Thymus (tissue), 11 donors: ENCODE measurements around the gene ONECUT1. TPM values are rescaled to one million over a fixed set of nuclear protein-coding genes. Genes with fewer than 3 reads are reported as not detected.

Source experiments
- DNase-seq, 9 donors: peaks; one replicate each; pipeline ENCODE4 v3.0.0-alpha.2; 2013; ENCODE audit warnings: low spot score in 9 of 9, low read depth in 6 of 9, missing footprints in 1 of 9
- H3K27ac ChIP-seq, 2 donors: one replicate each; pipeline ENCODE4 v1.5.1; 2013; ENCODE audit warnings: control low read depth in 1 of 2, low read depth in 1 of 2, low read length in 1 of 2, mild to moderate bottlenecking in 1 of 2, moderate library complexity in 1 of 2
- H3K27me3 ChIP-seq, 2 donors: one replicate each; pipeline ENCODE4 v1.5.1; 2013; ENCODE audit warnings: low read length in 1 of 2; ENCODE audit not compliant: control insufficient read depth in 2 of 2, insufficient read depth in 1 of 2
- H3K36me3 ChIP-seq, 2 donors: one replicate each; pipeline ENCODE4 v1.5.1; 2013; ENCODE audit warnings: low read length in 1 of 2, mild to moderate bottlenecking in 1 of 2, moderate library complexity in 1 of 2; ENCODE audit not compliant: control insufficient read depth in 2 of 2, insufficient read depth in 2 of 2
- H3K4me1 ChIP-seq, 2 donors: one replicate each; pipeline ENCODE4 v1.5.1; 2013; ENCODE audit warnings: low read length in 2 of 2; ENCODE audit not compliant: control insufficient read depth in 2 of 2, insufficient read depth in 2 of 2
- H3K4me3 ChIP-seq, 2 donors: one replicate each; pipeline ENCODE4 v1.5.1; 2013; ENCODE audit warnings: low read length in 2 of 2, control low read depth in 1 of 2, mild to moderate bottlenecking in 1 of 2
- H3K9me3 ChIP-seq, 2 donors: one replicate each; pipeline ENCODE4 v1.5.1; 2013; ENCODE audit warnings: low read length in 1 of 2, mild to moderate bottlenecking in 1 of 2; ENCODE audit not compliant: control insufficient read depth in 2 of 2, insufficient read depth in 1 of 2
- WGBS: extraction: QIAGEN DNeasy Blood & Tissue Kit; methylation state at CpG from one replicate; pipeline ENCODE4 v1.1.7; 2013; 5-methylcytosine and 5-hydroxymethylcytosine counted together
- polyA plus RNA-seq: library from polyadenylated mRNA; stranded (reverse); fragments of 200-250 nt; gene quantifications from one replicate; pipeline ENCODE4 v1.2.3, GENCODE V29; 2013
- total RNA-seq: library from RNA; stranded (reverse); fragments of 120-200 nt; gene quantifications from one replicate; pipeline ENCODE4 v1.2.4, GENCODE V29; 2013
- donor health status: healthy.

The ONECUT1 gene
- total and polyA plus RNA-seq, 2 donors, result 0.05 TPM; not detected in 1

GRCh38 chr15:52717481-52717880 is 72.7 kb downstream of the ONECUT1 start:
- no peaks in the 10 kb centered on the region for H3K36me3 ChIP-seq
- no peaks in the 10 kb centered on the region for H3K9me3 ChIP-seq
- DNase-seq, result no peak
- no peak overlapping the region for H3K27ac ChIP-seq
- no peak overlapping the region for H3K4me3 ChIP-seq
- no peaks in the 10 kb centered on the region for H3K27me3 ChIP-seq
- H3K4me1 ChIP-seq, result no peaks in the 10 kb centered on the region
- 87% methylated on average over 6 of the region's 6 CpGs for whole genome bisulfite sequencing

- 98% methylated on average over 2 of the region's 2 CpGs for WGBS
- H3K27me3 ChIP-seq, result no peaks in the 10 kb centered on the region
- no peaks in the 10 kb centered on the region for H3K9me3 ChIP-seq
- no peak overlapping the region for H3K4me3 ChIP-seq
- no peak for DNase-seq
- H3K4me1 ChIP-seq, result no peaks in the 10 kb centered on the region
- H3K36me3 ChIP-seq, result no peaks in the 10 kb centered on the region
- no peak overlapping the region for H3K27ac ChIP-seq
Observed at GRCh38 chr15:52716536-52716935, 73.6 kb downstream of the ONECUT1 start.

GRCh38 chr15:52715411-52715810 is 74.7 kb downstream of the ONECUT1 start:
- no peak overlapping the region for H3K27ac ChIP-seq
- H3K9me3 ChIP-seq, result no peaks in the 10 kb centered on the region
- H3K36me3 ChIP-seq, result no peaks in the 10 kb centered on the region
- WGBS, result 85% methylated on average over 5 of the region's 5 CpGs
- DNase-seq, result no peak
- H3K4me1 ChIP-seq, result no peaks in the 10 kb centered on the region
- no peaks in the 10 kb centered on the region for H3K27me3 ChIP-seq
- H3K4me3 ChIP-seq, result no peak overlapping the region

- WGBS, result 83% methylated on average over 3 of the region's 3 CpGs
- H3K4me3 ChIP-seq, result no peak overlapping the region
- no peaks in the 10 kb centered on the region for H3K9me3 ChIP-seq
- no peak for DNase-seq
- H3K27me3 ChIP-seq, result no peaks in the 10 kb centered on the region
- H3K4me1 ChIP-seq, result no peaks in the 10 kb centered on the region
- no peaks in the 10 kb centered on the region for H3K36me3 ChIP-seq
- no peak overlapping the region for H3K27ac ChIP-seq
Observed at GRCh38 chr15:52714968-52715367, 75.2 kb downstream of the ONECUT1 start.

GRCh38 chr15:52710708-52711389 is 79.3 kb downstream of the ONECUT1 start:
- Histone ChIP-seq H3K4me1 (no peaks in the 10 kb centered on the region), H3K27me3 (no peaks in the 10 kb centered on the region), H3K36me3 (no peaks in the 10 kb centered on the region), H3K27ac (no peak overlapping the region), H3K9me3 (no peaks in the 10 kb centered on the region), H3K4me3 (no peak overlapping the region)
- DNase-seq, result no peak
- WGBS, result 98% methylated on average over 2 of the region's 2 CpGs

- H3K4me3 ChIP-seq, result no peak overlapping the region
- H3K27ac ChIP-seq, result no peak overlapping the region
- H3K36me3 ChIP-seq, result no peaks in the 10 kb centered on the region
- no peaks in the 10 kb centered on the region for H3K27me3 ChIP-seq
- H3K4me1 ChIP-seq, result no peaks in the 10 kb centered on the region
- DNase-seq, result no peak
- no peaks in the 10 kb centered on the region for H3K9me3 ChIP-seq
- WGBS, result 96% methylated on average over 1 of the region's 1 CpG
Observed at GRCh38 chr15:52710050-52710707, 80.0 kb downstream of the ONECUT1 start.

GRCh38 chr15:52709187-52709981 is 80.8 kb downstream of the ONECUT1 start:
- Histone ChIP-seq H3K4me1 (no peaks in the 10 kb centered on the region), H3K9me3 (no peaks in the 10 kb centered on the region), H3K36me3 (no peaks in the 10 kb centered on the region), H3K4me3 (no peak overlapping the region), H3K27ac (no peak overlapping the region), H3K27me3 (no peaks in the 10 kb centered on the region)
- DNase-seq, result no peak
- WGBS, result 95% methylated on average over 10 of the region's 10 CpGs
